ELF-1 (cell line): ENCODE results near the gene OR6Q1.
"Not testable (repeated sequence)": the region's sequence is repeated elsewhere in the genome, so short reads cannot be mapped to it uniquely, and the experiment has no call there.

ENCODE experiments used
- DNase-seq: peaks from one replicate; pipeline ENCODE4 v3.0.0-alpha.2; 2016; ENCODE audit warnings: low read depth, low spot score

Gene OR6Q1

GRCh38 chr11:58030653-58031052 lies at the start of gene OR6Q1:
Gene OR6Q1 (plus strand): TSS chr11:58030953. CDS start chr11:58030953, 0 bp downstream.
- no peak for DNase-seq

GRCh38 chr11:57981536-57981935 lies 49.2 kb upstream of the OR6Q1 start:
- DNase-seq, result no peak

- DNase-seq, result no peak
Measured at GRCh38 chr11:57982776-57983175, 48.0 kb upstream of the OR6Q1 start.

GRCh38 chr11:57983191-57983590 lies 47.6 kb upstream of the OR6Q1 start:
- no peak for DNase-seq

GRCh38 chr11:57999523-57999922 lies 31.2 kb upstream of the OR6Q1 start:
- DNase-seq, result not testable (repeated sequence)

- DNase-seq, result not testable (repeated sequence)
Measured at GRCh38 chr11:58000021-58000420, 30.7 kb upstream of the OR6Q1 start.

- DNase-seq, result no peak
Measured at GRCh38 chr11:58000699-58001098, 30.1 kb upstream of the OR6Q1 start.

GRCh38 chr11:58003036-58003435 lies 27.7 kb upstream of the OR6Q1 start:
- DNase-seq, result no peak

- no peak for DNase-seq
Measured at GRCh38 chr11:58003591-58003990, 27.2 kb upstream of the OR6Q1 start.

GRCh38 chr11:58004664-58005063 lies 26.1 kb upstream of the OR6Q1 start:
- DNase-seq, result no peak

GRCh38 chr11:58006940-58007339 lies 23.8 kb upstream of the OR6Q1 start:
- DNase-seq, result no peak

- no peak for DNase-seq
Measured at GRCh38 chr11:58011771-58012170, 19.0 kb upstream of the OR6Q1 start.

GRCh38 chr11:58023435-58023931 lies 7.3 kb upstream of the OR6Q1 start, which contains the start of gene OR9Q1:
Gene OR9Q1 (plus strand): TSS chr11:58023881. CDS start chr11:58179445, 155,564 bp downstream.
- DNase-seq, result no peak

GRCh38 chr11:58024601-58025091 lies 6.1 kb upstream of the OR6Q1 start:
- no peak for DNase-seq

- no peak for DNase-seq
Measured at GRCh38 chr11:58027341-58027740, 3.4 kb upstream of the OR6Q1 start.

- DNase-seq, result no peak
Measured at GRCh38 chr11:58028687-58029411, 1.9 kb upstream of the OR6Q1 start.

GRCh38 chr11:58034471-58034870 lies 3.7 kb downstream of the OR6Q1 start:
- no peak for DNase-seq

- no peak for DNase-seq
Measured at GRCh38 chr11:58039589-58039988, 8.8 kb downstream of the OR6Q1 start.

GRCh38 chr11:58043379-58043778 lies 12.6 kb downstream of the OR6Q1 start:
- no peak for DNase-seq

GRCh38 chr11:58046231-58046630 lies 15.5 kb downstream of the OR6Q1 start:
- no peak for DNase-seq

- DNase-seq, result no peak
Measured at GRCh38 chr11:58047818-58048217, 17.1 kb downstream of the OR6Q1 start.

- DNase-seq, result no peak
Measured at GRCh38 chr11:58055806-58056401, 25.2 kb downstream of the OR6Q1 start.

GRCh38 chr11:58057481-58057880 lies 26.7 kb downstream of the OR6Q1 start:
- no peak for DNase-seq
